ENCODE results near the gene FHL3. TPM values are rescaled to one million over a fixed set of nuclear protein-coding genes. Genes with fewer than 3 reads are reported as not detected.

The FHL3 gene
- total RNA-seq = 56.8 and 105 TPM in 2 replicates

GRCh38 chr1:38005195-38006007, at the start of gene FHL3:
Gene FHL3 (minus strand): TSS chr1:38005514. CDS start chr1:37999412, 6,102 bp downstream.

GRCh38 chr1:38046333-38046883, 41.1 kb upstream of the FHL3 start, which contains the start of gene POU3F1:
Gene POU3F1 (minus strand): TSS chr1:38046793. CDS start chr1:38046743, 50 bp downstream.

DNA sequence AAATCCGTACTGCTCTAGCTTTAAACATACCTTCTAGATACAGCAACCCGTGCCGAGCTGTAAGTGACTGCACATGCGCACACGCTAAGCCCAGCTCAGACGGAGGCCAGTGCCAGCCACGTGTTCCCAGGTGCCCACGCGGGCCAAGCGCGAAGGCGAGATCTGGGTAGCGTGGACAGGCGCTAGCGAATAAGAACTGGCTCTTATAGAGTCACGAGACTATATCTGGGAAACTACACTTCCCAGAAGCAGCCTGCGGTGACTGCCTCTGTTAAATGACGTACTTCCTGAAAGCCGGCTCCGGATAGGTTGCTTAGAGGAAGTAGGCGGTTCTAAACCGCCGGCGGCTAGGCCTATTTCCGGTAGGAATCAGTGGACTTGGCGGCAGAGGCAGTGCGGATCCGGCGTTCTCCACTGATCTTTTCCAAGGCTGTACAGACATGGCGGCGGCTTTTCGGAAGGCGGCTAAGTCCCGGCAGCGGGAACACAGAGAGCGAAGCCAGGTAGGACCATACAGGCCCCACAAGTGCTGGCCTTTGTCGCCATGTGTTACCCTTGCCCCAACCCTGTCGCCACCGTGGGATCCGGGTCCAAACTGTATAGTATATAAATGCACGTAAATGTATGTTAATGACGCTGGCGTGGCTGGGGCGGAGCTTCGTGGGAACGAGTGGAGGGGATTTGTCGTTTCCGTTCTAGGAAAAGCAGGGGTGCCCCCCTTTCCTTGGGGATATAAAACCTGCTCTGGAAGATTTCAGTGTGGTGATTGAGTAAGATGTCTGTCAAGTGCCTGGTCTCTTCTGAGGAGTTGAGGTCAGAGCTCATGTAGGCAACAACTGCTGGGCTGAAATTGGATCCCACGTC, 7.3 kb upstream of the FHL3 start, which contains the start of gene UTP11:
Gene UTP11, plus strand, starts transcription at position 372 of the 864 bp plus-strand sequence. Its CDS starts 69 bp downstream, at position 441.

Other genes with a start within 250 kb of the FHL3 start
- gene EPHA10, start 240.4 kb downstream of the FHL3 start, total RNA-seq = not detected in 2 replicates
- gene MANEAL, start 211.7 kb downstream of the FHL3 start, total RNA-seq = not detected in 2 replicates
- gene C1orf122, start 197.7 kb downstream of the FHL3 start, total RNA-seq = 80.5 and 105 TPM in 2 replicates
- gene YRDC, start 197.3 kb downstream of the FHL3 start, total RNA-seq = 18.0 and 24.0 TPM in 2 replicates
- gene MTF1, start 145.9 kb downstream of the FHL3 start, total RNA-seq = 2.3 and 3.4 TPM in 2 replicates
- 15.0 and 19.2 TPM in 2 replicates for gene INPP5B, start 58.5 kb downstream of the FHL3 start, total RNA-seq
- 44.2 and 58.6 TPM in 2 replicates for gene SF3A3, start 15.5 kb downstream of the FHL3 start, total RNA-seq
- 47.3 and 56.9 TPM in 2 replicates for gene UTP11, start 7.2 kb upstream of the FHL3 start, total RNA-seq
- not detected in 2 replicates for gene POU3F1, start 41.3 kb upstream of the FHL3 start, total RNA-seq

Data from epithelial cell of alveolus of lung (primary cell).